Calu3 (cell line): ENCODE results near the gene SUMF1. TPM values are rescaled to one million over a fixed set of nuclear protein-coding genes. Genes with fewer than 3 reads are reported as not detected.

ENCODE experiments used
- BruUV-seq: library from RNA; stranded (reverse); fragments of 400-500 nt; replicated peaks from 2 replicates; lab custom pipeline; 2021; lab: Mats Ljungman, UMichigan
- CTCF ChIA-PET: fragments of 300-600 bp; sonication (Branson Sonifier 250); formaldehyde crosslinking; loops from one replicate; lab custom pipeline; 2022; ENCODE audit warnings: antibody characterized with exemption; lab: Charles Lee
- DNase-seq: peaks from one replicate; pipeline ENCODE4 v3.0.0; 2022
- H3K27ac Mint-ChIP-seq: one replicate; pipeline ENCODE4 v1.8.0; 2022; ENCODE audit warnings: mixed read lengths; ENCODE audit not compliant: unreplicated experiment
- H3K27me3 Mint-ChIP-seq: one replicate; pipeline ENCODE4 v1.8.0; 2022; ENCODE audit warnings: mixed read lengths; ENCODE audit not compliant: unreplicated experiment
- H3K36me3 Mint-ChIP-seq: one replicate; pipeline ENCODE4 v1.8.0; 2022; ENCODE audit warnings: mild to moderate bottlenecking, moderate library complexity, mixed read lengths; ENCODE audit not compliant: insufficient read depth, unreplicated experiment
- H3K4me1 Mint-ChIP-seq: one replicate; pipeline ENCODE4 v1.8.0; 2022; ENCODE audit warnings: mild to moderate bottlenecking, low read depth, mixed read lengths; ENCODE audit not compliant: unreplicated experiment
- H3K4me3 Mint-ChIP-seq: one replicate; pipeline ENCODE4 v1.8.0; 2022; ENCODE audit warnings: mild to moderate bottlenecking, low read depth, moderate library complexity, mixed read lengths; ENCODE audit not compliant: unreplicated experiment
- H3K9me3 Mint-ChIP-seq: one replicate; pipeline ENCODE4 v1.8.0; 2022; ENCODE audit warnings: low read depth, mixed read lengths; ENCODE audit not compliant: unreplicated experiment
- CTCF ChIP-seq: fragments of 200-600 bp; IDR thresholded peaks from one replicate; pipeline ENCODE4 v1.8.0; 2022; ENCODE audit warnings: antibody characterized with exemption; ENCODE audit not compliant: unreplicated experiment
- intact Hi-C: fragments of 100-400 bp; cut with micrococcal nuclease; formaldehyde crosslinking; loops from one replicate; pipeline ENCODE4 v1.10.0; 2022; ENCODE audit not compliant: unreplicated experiment
- total RNA-seq: library from RNA; stranded (reverse); gene quantifications from 2 replicates; pipeline ENCODE4 v1.2.3, GENCODE V29; 2022

Gene SUMF1
- total RNA-seq, 1 experiment from 2014 or later, result 31.8 TPM

GRCh38 chr3:4425055-4425454 lies 42.0 kb downstream of the SUMF1 start:
- Mint-ChIP-seq H3K27ac (no peak overlapping the region), H3K36me3 (no peaks in the 10 kb centered on the region), H3K27me3 (no peaks in the 10 kb centered on the region), H3K9me3 (no peaks in the 10 kb centered on the region), H3K4me3 (no peak overlapping the region), H3K4me1 (no peaks in the 10 kb centered on the region)
- no peak for TF ChIP-seq CTCF
- intact Hi-C loops, result no loop called here
- no TSS peak for BruUV-seq
- DNase-seq, result no peak
- CTCF ChIA-PET, result no interaction called here

GRCh38 chr3:4421121-4421520 lies 45.9 kb downstream of the SUMF1 start:
- intact Hi-C loops, result no loop called here
- Mint-ChIP-seq H3K9me3 (no peaks in the 10 kb centered on the region), H3K27me3 (no peaks in the 10 kb centered on the region), H3K27ac (no peak overlapping the region), H3K4me3 (no peak overlapping the region), H3K36me3 (no peaks in the 10 kb centered on the region), H3K4me1 (no peaks in the 10 kb centered on the region)
- no peak for TF ChIP-seq CTCF
- BruUV-seq, result no TSS peak
- CTCF ChIA-PET, result no interaction called here
- DNase-seq, result no peak

- Mint-ChIP-seq H3K27me3 (no peaks in the 10 kb centered on the region), H3K36me3 (no peaks in the 10 kb centered on the region), H3K4me3 (no peak overlapping the region), H3K27ac (no peak overlapping the region), H3K4me1 (no peaks in the 10 kb centered on the region), H3K9me3 (no peaks in the 10 kb centered on the region)
- DNase-seq, result no peak
- no peak for TF ChIP-seq CTCF
- BruUV-seq, result no TSS peak
- intact Hi-C loops, result no loop called here
- CTCF ChIA-PET, result no interaction called here
These were observed 47.1 kb downstream of the SUMF1 start for GRCh38 chr3:4419920-4420319.

GRCh38 chr3:4419386-4419785 lies 47.7 kb downstream of the SUMF1 start:
- Mint-ChIP-seq H3K27ac (no peak overlapping the region), H3K36me3 (no peaks in the 10 kb centered on the region), H3K27me3 (no peaks in the 10 kb centered on the region), H3K4me3 (no peak overlapping the region), H3K9me3 (no peaks in the 10 kb centered on the region), H3K4me1 (no peaks in the 10 kb centered on the region)
- CTCF ChIA-PET, result interaction anchor here (0.5 kb wide), 1 partner anchor 1368 kb away, joined by 3 read pairs; no protein-coding TSS in a partner anchor
- no TSS peak for BruUV-seq
- intact Hi-C loops, result no loop called here
- DNase-seq, result no peak
- no peak for TF ChIP-seq CTCF
